Inflammatory macrophage (primary cell): ENCODE data around the gene REPS1.
"Not testable (repeated sequence)": the region's sequence is repeated elsewhere in the genome, so short reads cannot be mapped to it uniquely, and the experiment has no call there.

Experiments used
- DNase-seq, 2 donors: peaks; one replicate each; pipeline ENCODE4 v3.0.0-alpha.2; 2020 to 2022

The REPS1 gene

DNA sequence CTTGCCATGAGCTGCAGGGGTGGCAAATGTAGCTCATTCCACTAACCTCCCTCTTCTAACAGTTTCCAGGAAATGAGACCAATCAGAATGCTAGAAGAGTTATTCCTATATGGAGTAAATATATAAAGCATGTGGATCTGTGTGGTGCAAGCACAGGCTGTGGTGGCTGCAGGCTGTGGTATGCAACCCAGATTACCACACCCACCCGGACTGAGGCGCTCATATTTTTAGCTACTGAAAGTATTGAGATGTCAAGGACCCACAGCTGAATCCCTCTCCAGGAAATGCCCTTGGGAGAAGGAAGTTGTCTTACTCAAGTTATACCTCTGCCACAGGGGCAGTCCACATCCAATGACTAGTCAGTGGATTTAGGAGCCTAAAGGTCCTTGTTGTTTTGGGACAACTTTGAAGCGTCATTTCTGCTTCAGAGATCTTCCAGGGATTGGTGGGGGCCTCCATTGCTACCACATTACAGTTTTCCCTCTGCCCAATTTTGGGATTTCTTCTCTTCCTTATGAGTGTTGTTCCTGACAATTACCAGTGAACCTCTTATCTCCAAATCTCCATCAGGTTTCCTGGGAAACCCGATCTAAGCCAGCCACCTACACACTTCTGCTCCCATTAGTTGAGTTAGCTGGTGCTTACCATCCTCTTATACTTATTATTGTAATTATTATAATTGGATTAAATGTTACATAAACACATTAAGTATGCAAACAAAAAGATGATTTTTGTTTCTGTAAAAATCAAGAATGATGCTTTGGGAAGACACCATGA lies 12.1 kb upstream of the REPS1 start:
- DNase-seq: peak; percentile 30 to 47

DNA sequence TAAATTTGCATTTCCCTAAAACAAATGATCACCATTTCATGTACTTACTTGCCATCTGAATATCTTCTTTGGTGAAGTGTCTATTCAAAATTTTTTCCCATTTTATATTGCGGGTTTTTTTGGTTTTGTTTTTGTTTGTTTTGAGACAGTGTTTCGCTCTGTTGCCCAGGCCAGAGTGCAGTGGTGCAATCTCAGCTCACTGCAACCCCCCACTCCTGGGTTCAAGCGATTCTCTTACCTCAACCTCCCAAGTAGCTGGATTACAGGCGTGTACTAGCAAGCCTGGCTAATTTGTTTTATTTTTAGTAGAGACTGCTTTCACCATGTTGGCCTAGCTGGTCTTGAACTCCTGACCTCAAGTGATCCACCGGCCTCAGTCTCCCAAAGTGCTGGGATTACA lies 9.1 kb upstream of the REPS1 start:
- DNase-seq: no peak

DNA sequence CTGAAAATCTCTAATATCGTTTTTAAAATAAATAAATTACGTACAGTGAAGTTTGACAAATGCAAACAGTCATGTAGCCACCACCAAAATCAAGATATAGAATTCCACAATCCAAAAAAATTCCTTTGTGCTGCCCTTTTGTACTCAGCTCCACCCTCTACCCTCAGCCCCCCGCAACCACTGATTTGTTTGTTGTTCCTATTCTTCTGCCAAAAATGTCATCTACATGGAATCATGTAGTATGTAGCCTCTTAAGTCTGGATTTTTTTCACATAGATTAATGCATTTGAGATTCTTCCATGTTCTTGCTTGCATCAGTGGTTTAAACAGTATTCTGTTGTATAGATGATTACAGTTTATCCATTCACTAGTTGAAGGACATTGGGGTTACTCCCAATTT lies 8.5 kb upstream of the REPS1 start:
- no peak for DNase-seq

DNA sequence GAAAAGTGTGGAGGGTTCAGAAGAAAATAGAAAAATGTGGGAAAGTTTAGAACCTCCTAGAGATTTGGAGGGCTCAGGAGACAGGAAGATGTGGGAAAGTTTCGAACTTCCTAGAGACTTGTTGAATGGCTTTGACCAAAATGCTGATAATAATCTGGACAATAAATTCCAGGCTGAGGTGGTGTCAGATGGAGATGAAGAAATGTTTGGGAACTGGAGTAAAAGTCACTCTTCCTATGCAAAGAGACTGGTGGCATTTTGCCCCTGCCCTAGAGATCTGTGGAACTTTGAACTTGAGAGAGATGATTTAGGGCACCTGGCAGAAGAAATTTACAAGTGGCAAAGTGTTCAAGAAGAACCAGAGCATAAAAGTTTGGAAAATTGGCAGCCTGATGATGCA lies 5.4 kb upstream of the REPS1 start:
- DNase-seq: not testable (repeated sequence)

DNA sequence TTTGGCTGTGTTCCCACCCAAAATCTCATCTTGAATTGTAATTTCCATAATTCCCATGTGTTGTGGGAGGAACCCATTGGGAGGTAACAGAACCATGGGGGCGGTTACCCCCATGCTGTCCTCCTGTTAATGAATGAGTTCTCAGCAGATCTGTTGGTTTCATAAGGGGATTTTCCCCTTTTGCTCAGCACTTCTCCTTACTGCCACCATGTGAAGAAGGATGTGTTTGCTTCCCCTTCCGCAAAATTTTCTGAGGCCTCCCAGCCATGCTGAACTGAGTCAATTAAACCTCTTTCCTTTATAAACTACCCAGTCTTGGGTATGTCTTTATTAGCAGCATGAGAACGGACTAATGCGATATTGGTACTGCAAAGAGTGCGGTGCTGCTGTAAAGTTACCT lies 4.9 kb upstream of the REPS1 start:
- peak; percentile 77 to 79 for DNase-seq

DNA sequence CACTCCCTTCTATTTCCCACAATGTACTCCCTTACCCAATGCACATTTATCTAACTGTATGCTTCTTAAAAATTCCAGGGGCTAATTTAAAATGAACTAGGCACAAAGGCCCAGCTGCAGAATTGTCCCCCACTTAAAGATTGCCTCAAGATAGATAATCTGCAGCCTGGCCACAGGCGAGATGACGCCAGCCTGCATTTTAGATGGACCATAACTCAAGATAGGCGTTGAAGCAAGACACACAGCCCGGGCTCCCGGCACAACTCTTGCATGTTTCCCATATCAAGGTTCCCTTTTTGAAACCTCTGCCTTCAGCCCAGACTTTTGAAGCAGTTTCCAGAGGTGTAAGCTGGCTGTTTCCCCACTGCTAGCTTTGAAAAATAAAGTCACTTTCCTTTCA lies 3.2 kb upstream of the REPS1 start:
- peak; percentile 22 to 40 for DNase-seq

DNA sequence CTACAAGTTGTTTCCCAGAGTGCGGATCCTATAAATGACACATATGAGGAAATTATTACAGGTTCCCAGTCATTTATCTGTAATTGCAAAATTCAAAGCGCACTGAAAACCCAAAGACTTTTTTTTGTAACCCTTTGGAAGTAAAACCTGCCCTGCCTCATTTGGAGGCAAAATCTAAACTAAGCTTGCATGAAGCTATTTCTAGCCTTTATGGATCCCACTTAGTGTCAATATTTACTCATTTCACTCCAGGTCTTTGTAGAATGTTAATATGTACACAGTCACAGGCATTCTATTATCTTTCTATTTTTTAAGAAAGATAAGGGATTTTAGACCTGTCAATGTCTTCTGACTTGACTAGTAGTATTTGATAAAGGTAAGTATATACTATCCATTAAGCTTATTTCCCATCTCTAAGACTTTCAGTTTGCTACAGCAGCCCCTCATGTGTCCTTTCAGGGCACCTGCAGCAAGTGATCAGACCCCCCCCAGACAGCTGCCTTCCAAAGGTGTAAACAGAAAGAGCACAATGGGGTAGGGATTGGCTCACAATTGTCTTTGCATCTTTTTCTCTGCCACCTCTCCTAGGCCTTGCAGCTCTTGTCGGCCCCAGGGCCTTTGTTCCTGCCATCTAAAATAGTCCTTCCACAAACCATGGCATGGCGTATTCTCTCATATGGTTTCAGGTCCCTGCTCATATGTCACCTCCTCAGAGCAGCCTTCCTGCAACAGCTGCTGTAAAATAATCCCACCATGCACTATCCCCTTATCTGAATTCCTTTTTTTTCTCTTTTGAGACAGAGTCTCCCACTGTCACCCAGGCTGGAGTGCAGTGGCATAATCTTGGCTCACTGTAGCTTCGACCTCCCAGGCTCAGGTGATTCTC lies 1.3 kb upstream of the REPS1 start:
- DNase-seq: no peak

DNA sequence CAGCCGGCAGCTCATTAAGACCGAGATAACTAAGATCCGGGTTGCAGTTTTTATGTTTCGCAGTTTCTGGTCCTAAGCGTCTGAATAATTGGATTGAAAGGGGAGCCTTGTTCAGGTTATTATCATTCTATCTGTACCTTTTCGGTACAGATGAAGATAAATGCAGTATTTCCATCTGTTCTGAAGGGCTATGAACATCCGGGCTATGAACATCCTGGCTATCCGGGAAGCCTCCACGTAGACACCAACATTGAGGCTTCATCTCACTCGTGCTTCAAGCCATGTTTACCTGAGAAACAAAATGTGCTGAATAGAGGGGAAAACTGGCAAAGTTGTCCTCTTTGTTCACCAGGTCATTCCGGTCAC lies 399 bp upstream of the REPS1 start:
- DNase-seq: no peak

DNA sequence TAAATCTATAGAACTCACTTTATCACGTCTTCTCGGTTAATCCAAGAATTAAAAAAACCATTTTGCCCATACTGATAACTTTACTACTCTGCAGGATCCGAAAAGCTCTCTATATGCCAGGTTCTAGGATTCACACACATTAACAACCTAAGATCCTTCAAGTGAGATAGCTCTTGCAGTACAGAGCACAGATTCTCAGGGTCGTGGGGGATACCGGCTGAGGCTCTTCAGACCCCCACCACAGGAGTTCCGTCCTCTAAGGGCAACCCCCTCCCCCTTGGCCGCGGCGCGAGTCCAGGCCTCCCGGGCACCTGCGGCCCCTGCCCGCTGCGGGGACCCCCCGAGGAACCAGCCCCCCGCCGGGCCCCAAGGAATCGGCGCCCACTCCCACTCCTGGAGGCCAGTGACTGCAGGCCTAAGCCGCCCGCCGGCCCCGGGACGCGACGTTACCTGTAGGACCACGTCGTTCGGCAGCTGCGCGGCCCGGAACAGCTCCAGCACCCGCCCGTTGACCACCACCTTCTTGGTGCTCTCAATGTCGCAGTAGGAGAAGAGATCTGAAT lies 892 bp downstream of the REPS1 start:
- no peak for DNase-seq

DNA sequence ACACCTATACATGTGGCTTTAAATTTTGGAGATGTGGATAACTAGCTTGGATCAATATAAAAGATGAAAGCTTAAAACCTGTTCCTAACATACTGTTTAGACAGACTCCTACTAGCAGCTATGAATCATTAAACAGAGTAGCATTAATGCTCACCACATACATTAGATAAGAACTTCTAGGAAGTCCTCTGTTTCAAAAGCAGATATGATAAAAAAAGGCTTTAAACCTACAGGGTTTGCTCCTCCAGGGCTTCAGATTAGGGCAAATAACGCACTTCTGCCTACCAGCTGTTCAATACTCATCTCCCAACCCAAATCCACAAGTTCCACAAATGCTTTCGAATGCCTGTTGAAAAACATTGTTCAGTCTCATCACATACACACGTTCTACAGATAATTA lies 1.5 kb downstream of the REPS1 start:
- DNase-seq: peak in 1 of 2 donors; percentile 22

DNA sequence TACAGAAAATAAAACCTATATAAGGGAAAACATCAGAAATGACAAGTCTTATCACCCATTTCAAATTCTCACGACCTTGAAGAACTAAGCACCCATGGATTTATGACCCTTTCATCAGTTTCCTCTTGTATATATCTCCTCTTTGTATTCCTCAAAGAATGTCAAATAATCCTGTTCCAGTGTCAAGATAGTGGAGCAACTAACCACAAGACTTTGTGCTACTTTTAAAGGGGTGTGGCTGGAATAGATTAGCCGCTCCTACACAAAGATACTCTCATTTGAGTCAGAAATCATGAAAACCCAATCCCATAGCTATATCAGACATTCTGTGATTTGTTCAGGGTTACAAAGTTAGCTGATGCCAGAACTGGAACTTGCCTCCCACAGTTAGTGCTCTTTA lies 6.6 kb downstream of the REPS1 start:
- DNase-seq: no peak

DNA sequence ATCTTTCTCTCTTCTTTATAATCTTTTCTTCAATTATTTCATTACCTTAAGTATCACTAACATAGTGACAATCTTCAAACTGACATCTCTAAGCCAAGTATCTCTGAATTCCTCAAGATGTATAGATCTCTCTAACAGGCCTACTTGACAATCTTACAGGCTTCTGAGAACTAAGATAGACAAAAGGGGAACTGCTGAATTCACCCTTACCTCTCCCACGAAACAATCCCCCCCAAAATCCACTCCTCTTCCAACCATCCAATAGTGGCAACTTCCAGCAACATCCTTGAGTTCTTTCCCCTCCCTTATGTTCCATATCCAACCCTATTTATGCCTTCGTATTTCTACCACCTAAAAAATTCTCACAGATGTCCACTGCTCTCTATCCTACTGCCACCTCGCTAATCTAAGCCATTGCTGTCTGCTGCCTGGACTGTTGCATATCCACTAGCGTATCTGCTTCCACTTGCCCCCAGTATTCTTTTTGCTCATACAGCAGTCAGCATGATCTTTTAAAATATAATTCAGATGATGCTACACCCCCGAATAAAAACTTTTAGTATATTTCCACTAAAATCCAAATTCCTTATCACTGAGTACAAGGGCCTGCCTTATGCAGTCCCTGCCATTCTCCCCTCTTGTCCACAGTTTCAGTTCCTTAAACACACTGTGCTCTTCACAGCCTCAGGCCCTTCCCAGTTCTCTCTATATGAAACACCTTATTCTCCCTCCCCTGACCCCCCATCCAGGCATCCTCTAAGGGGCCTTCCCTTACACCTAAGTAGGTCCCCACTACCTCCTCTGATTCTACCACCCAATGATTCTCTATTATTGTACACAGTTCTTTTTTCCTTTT lies 8.0 kb downstream of the REPS1 start:
- peak; percentile 38 to 42 for DNase-seq

DNA sequence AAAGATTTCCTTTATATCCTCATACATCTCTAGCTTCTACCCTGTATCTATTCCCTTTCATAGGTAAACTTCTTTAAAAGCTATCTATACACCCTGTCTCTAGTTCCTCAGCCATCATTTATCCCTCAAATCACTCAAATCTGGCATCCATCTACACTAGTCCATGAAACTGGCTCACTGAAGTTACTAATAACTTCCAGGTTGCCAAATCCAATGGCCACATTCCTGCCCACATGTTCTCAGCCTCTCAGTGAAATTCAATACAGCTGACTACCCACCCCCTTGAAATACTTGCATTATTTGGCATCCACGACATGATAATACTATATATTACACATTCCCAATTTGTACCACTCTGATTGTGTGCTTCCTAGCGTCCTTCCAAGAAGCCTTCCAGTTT lies 8.7 kb downstream of the REPS1 start:
- DNase-seq: no peak

DNA sequence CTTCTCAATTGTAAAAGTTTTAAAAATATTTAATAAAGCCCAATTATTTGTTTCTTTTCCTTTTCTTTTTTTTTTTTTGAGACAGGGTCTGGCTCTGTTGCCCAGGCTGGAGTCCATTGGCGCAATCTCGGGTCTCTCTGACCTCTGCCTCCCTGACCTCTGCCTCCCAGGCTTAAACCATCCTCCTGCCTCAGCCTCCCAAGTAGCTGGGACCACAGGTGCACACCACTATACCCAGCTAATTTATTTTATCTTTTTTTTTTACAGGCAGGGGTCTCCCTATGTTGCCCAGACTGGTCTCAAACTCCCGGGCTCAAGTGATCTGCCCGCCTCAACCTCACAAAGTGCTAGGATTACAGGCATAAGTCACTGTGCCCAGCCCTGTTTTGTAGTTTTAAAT lies 9.8 kb downstream of the REPS1 start:
- DNase-seq: no peak

DNA sequence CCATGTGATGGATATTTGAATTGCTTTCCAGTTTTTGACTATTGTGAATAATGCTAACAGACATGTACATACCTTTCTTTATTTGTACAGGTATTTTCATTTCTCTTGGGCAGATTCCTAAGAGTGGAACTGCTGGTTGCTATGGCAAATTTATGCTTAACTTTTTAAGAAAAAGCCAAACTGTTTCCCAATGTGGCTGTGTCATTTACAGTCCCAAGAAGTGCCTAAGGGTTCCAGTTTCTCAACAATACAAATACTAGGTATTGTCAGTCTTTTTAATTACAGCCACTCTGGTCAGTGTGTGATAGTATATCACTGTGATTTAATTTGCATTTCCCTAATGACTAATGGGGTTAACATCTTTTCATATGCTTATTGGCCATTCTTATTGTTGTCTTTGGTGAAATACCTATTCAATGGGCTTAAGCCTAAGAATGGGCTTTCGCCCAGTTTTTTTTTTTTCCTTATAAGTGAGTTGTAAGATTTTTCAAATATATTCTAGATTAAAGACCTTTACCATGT lies 10.3 kb downstream of the REPS1 start:
- DNase-seq: no peak

DNA sequence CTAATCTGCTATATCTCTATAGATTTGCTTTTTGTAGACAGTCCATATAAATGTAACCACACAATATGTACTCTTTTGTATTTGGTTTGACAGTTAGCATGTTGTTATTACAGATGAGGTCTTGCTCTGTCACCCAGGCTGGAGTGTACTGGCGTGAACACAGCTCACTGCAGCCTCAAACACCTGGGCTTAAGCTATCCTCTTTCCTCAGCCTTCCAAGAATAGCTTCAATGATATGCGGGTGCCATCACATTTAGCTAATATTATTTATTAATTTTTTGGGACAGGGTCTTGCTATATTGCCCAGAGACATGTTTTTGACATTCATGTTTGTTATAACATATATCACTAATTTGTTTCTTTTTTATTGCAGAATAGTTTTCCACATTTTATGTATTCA lies 10.8 kb downstream of the REPS1 start:
- DNase-seq: no peak

DNA sequence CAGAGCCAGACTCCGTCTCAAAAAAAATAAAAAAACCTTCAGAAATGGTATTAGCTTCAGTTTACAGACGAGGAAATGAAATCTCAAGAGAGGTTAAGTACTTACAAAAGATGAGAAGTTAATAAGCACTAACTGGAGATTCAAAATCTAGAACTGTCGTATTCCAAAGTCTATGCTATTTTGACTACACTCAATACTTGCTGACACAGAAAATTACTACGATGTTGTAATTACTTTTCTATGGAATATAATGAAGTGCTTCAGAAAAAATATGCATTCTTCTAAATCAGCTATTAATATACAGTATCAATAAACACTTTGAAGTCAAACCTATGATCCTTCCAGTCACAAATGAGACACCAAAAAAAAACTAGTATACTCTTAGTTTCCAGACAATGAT lies 12.2 kb downstream of the REPS1 start:
- DNase-seq: no peak

DNA sequence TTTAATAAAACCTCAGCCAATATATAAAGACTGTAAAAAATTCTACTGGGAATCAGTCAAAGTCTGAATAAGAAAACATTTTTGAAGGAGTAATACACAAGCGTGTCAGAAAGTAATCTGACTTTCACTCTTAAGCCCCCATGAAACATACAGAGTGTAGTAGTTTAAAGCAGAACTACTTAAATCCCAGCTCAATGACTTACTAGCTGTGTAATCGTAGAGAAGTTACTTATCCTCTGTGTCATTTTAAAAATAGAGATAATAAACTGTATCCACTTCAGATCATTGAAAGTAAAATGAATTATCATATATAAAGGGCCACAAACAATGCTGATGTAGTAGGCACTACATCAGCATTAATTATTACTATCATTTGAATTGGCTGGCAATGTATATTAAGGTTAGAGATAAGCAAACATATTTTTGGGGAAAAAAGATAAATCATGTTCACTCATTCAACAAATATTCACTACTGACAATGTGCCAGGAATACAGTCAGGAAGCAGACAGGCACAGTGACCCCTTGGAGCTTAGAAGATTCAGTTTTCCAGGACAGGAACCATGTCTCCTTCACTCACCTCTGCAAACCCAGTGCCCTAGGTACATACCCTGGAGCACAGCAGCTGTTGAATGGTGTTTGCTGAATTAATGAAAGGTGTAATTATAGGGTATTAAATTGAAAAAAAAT lies 14.4 kb downstream of the REPS1 start:
- DNase-seq: no peak

DNA sequence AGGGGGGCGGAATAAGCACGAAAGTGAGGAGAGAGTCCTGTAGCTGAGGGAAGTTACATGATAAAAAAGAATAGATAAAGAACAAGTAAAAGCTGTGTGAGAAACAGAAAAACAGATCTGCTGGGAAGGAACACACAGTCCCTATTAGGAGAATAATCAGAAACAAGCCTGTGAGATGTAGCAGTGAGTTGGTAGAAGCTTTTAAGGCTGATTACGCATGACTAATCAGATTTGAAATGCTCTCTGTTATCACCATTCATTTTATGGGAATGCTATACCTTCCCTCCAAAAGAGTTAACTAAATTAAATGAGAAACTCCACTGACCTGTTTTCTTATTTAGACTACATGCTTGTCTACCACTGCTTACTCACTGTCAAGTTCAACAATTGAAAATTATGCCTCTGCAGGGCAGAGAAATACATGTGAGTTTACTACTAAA lies 15.8 kb downstream of the REPS1 start:
- DNase-seq: no peak

DNA sequence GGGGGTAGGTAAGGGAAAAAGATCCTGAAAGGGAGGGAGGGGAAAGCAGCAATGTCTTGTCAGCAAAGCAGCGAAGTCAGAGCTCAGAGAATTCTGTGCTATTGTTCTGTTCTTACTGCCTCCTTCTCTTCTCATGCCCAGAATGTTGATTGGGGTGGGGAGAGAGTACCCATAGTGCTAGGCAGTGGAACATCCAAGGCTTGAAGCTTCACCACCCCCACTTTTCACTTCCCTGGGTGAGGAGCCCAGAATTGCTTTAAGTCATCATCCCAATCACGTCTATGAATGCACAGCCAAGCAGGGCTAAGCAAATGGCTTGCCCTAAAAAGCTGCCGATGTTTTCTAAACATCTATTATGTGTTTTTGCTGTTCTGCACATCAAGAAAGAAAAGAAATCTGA lies 16.5 kb downstream of the REPS1 start:
- peak in 1 of 2 donors; percentile 26 for DNase-seq

DNA sequence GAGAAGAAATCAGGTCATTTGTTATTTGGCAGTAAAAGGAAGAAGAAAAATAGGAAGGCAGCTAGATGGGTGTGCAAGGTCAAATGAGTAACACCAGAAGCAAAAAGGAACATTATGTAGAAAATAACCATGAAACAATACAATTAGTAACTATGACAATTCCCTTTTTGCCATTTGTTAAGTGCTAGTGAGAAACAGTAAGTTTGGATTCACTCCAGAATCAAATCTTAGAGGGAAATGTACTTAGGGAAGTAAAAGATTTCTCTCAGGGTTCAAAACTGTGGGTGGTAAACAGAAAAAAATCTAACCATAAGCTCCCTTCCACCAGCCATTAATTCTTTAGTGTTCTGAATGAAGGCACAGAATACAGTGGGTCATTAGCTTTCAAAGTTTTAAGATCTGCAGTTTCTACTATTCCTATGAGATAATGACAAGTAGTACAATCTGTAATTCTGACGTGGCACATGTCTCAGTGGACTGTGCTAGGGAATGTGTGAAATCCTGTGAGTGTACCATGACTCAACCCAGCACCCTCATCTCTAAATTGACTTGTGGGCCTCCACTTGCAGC lies 17.1 kb downstream of the REPS1 start:
- peak; percentile 65 to 91 for DNase-seq
